ENCODE results near the gene OPN1SW.

GRCh38 chr7:128773604-128774003 is 2.0 kb downstream of the OPN1SW start:
- TF ChIP-seq, protein P1, sequence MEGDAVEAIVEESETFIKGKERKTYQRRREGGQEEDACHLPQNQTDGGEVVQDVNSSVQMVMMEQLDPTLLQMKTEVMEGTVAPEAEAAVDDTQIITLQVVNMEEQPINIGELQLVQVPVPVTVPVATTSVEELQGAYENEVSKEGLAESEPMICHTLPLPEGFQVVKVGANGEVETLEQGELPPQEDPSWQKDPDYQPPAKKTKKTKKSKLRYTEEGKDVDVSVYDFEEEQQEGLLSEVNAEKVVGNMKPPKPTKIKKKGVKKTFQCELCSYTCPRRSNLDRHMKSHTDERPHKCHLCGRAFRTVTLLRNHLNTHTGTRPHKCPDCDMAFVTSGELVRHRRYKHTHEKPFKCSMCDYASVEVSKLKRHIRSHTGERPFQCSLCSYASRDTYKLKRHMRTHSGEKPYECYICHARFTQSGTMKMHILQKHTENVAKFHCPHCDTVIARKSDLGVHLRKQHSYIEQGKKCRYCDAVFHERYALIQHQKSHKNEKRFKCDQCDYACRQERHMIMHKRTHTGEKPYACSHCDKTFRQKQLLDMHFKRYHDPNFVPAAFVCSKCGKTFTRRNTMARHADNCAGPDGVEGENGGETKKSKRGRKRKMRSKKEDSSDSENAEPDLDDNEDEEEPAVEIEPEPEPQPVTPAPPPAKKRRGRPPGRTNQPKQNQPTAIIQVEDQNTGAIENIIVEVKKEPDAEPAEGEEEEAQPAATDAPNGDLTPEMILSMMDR (IDR thresholded peaks at IDR 0.05): no peak
- no peak for TF ChIP-seq ZFX (IDR thresholded peaks at IDR 0.05; ENCODE audit: borderline replicate concordance)

Measured in 22Rv1 (cell line).